Mesenchymal stem cell (in vitro differentiated cells and primary cell): ENCODE results near the gene CYP24A1.
A peak's percentile ranks its signal among the peaks of the same experiment; 100 is the strongest.

Experiments
- DNase-seq: peaks from one replicate; pipeline ENCODE4 v3.0.0-alpha.2; 2013
- H2AFZ ChIP-seq: one replicate; pipeline ENCODE4 v1.6.1; 2013; ENCODE audit warnings: low read depth, mild to moderate bottlenecking, control low read depth, inconsistent platforms, low read length, moderate library complexity
- H2AK5ac ChIP-seq: 2 replicates; pipeline ENCODE4 v1.6.1; 2013; ENCODE audit warnings: low read length, moderate library complexity, mild to moderate bottlenecking, inconsistent platforms; ENCODE audit not compliant: severe bottlenecking
- H2BK120ac ChIP-seq: one replicate; pipeline ENCODE4 v1.6.1; 2013; ENCODE audit warnings: low read depth, mild to moderate bottlenecking, inconsistent platforms, low read length, moderate library complexity
- H2BK12ac ChIP-seq, 2 experiments: one replicate each; pipeline ENCODE4 v1.6.1; 2013; ENCODE audit warnings: inconsistent platforms in 2 of 2, low read length in 2 of 2, mild to moderate bottlenecking in 2 of 2, moderate library complexity in 2 of 2, control low read depth in 1 of 2
- H2BK15ac ChIP-seq: one replicate; pipeline ENCODE4 v1.6.1; 2013; ENCODE audit warnings: mild to moderate bottlenecking, low read depth, inconsistent platforms; ENCODE audit not compliant: poor library complexity, severe bottlenecking
- H2BK5ac ChIP-seq: 2 replicates; pipeline ENCODE4 v1.6.1; 2013; ENCODE audit warnings: low read depth, mild to moderate bottlenecking, low read length, control low read depth, inconsistent platforms; ENCODE audit not compliant: poor library complexity, severe bottlenecking
- H3K14ac ChIP-seq, 2 experiments: one replicate each; pipeline ENCODE4 v1.6.1; 2013; ENCODE audit warnings: inconsistent platforms in 2 of 2, low read length in 2 of 2, control low read depth in 1 of 2, mild to moderate bottlenecking in 1 of 2, moderate library complexity in 1 of 2
- H3K18ac ChIP-seq, 2 experiments: one replicate each; pipeline ENCODE4 v1.6.1; 2013; ENCODE audit warnings: inconsistent platforms in 2 of 2, low read length in 2 of 2, control low read depth in 1 of 2, low read depth in 1 of 2, mild to moderate bottlenecking in 1 of 2
- H3K23ac ChIP-seq, 2 experiments: one replicate each; pipeline ENCODE4 v1.6.1; 2013; ENCODE audit warnings: inconsistent platforms in 2 of 2, low read length in 2 of 2, mild to moderate bottlenecking in 2 of 2, moderate library complexity in 2 of 2, control low read depth in 1 of 2
- H3K27ac ChIP-seq: 2 replicates; pipeline ENCODE4 v1.5.1; 2013; ENCODE audit warnings: mild to moderate bottlenecking, moderate library complexity, low read length, control low read depth, inconsistent platforms; ENCODE audit not compliant: poor library complexity, severe bottlenecking
- H3K27me3 ChIP-seq, 2 experiments: 2 replicates each; pipeline versions ENCODE4 v1.6.1 to v1.7.0; 2013; ENCODE audit warnings: low read length in 2 of 2, mild to moderate bottlenecking in 2 of 2, moderate library complexity in 2 of 2, control low read depth in 1 of 2, inconsistent platforms in 1 of 2; ENCODE audit not compliant: control insufficient read depth in 1 of 2, insufficient read depth in 1 of 2
- H3K36me3 ChIP-seq, 2 experiments: 2 replicates each; pipeline versions ENCODE4 v1.6.1 to v1.7.0; 2013; ENCODE audit warnings: low read length in 2 of 2, control low read depth in 1 of 2, inconsistent platforms in 1 of 2, low read depth in 1 of 2, mild to moderate bottlenecking in 1 of 2; ENCODE audit not compliant: insufficient read depth in 2 of 2, control insufficient read depth in 1 of 2
- H3K4ac ChIP-seq, 2 experiments: one replicate each; pipeline ENCODE4 v1.6.1; 2013; ENCODE audit warnings: inconsistent platforms in 2 of 2, low read length in 2 of 2, mild to moderate bottlenecking in 2 of 2, moderate library complexity in 2 of 2, control low read depth in 1 of 2, low read depth in 1 of 2
- H3K4me1 ChIP-seq: 2 replicates; pipeline ENCODE4 v1.6.1; 2013; ENCODE audit warnings: low read depth, low read length, control low read depth; ENCODE audit not compliant: control insufficient read depth, insufficient read depth
- H3K4me2 ChIP-seq: 2 replicates; pipeline ENCODE4 v1.6.1; 2013; ENCODE audit warnings: low read length, mild to moderate bottlenecking, inconsistent platforms; ENCODE audit not compliant: poor library complexity, severe bottlenecking
- H3K4me3 ChIP-seq, 2 experiments: 2 replicates each; pipeline versions ENCODE4 v1.5.1 to v1.7.0; 2013; ENCODE audit warnings: low read length in 2 of 2, mild to moderate bottlenecking in 2 of 2, control low read depth in 1 of 2, low read depth in 1 of 2; ENCODE audit not compliant: insufficient read depth in 1 of 2
- H3K79me1 ChIP-seq: replicated peaks from 2 replicates; pipeline ENCODE4 v1.6.1; 2013; ENCODE audit warnings: mild to moderate bottlenecking, control low read depth, low read length, inconsistent platforms; ENCODE audit not compliant: poor library complexity, severe bottlenecking
- H3K9ac ChIP-seq: 2 replicates; pipeline ENCODE4 v1.7.0; 2013; ENCODE audit warnings: mild to moderate bottlenecking, low read length, moderate library complexity
- H3K9me3 ChIP-seq: 2 replicates; pipeline ENCODE4 v1.7.0; 2013; ENCODE audit warnings: mild to moderate bottlenecking, low read length; ENCODE audit not compliant: control insufficient read depth
- H4K8ac ChIP-seq: one replicate; pipeline ENCODE4 v1.6.1; 2013; ENCODE audit warnings: inconsistent platforms, mild to moderate bottlenecking, low read length, moderate library complexity
- H4K91ac ChIP-seq: one replicate; pipeline ENCODE4 v1.6.1; 2013; ENCODE audit warnings: mild to moderate bottlenecking, low read length, inconsistent platforms
- WGBS: methylation state at CpG from one replicate; pipeline ENCODE4 v1.1.7; 2013; ENCODE audit warnings: mixed read lengths; 5-methylcytosine and 5-hydroxymethylcytosine counted together

The CYP24A1 gene

GRCh38 chr20:54174457-54175175 lies 830 bp upstream of the CYP24A1 start:
- H2AK5ac ChIP-seq: no peak overlapping the region
- no peak overlapping the region for H3K27ac ChIP-seq
- no peaks in the 10 kb centered on the region for H3K79me1 ChIP-seq
- H3K27me3 ChIP-seq: peaks cover 53 to 57% of the 10 kb centered on the region in 2 experiments
- H3K36me3 ChIP-seq: no peaks in the 10 kb centered on the region
- no peak overlapping the region for H3K4ac ChIP-seq
- H3K23ac ChIP-seq: no peak overlapping the region
- no peaks in the 10 kb centered on the region for H3K9me3 ChIP-seq
- peaks cover 19% of the 10 kb centered on the region for H3K4me1 ChIP-seq
- no peak overlapping the region for H2BK5ac ChIP-seq
- H3K9ac ChIP-seq: no peak overlapping the region
- DNase-seq: no peak
- H2BK120ac ChIP-seq: no peak overlapping the region
- H3K4me3 ChIP-seq: peak overlapping the region in 1 of 2 experiments; percentile 46
- WGBS: 7% methylated on average over 11 of the region's 18 CpGs
- no peak overlapping the region for H3K14ac ChIP-seq
- H4K91ac ChIP-seq: no peak overlapping the region
- peak overlapping the region; percentile 79 for H3K4me2 ChIP-seq
- H4K8ac ChIP-seq: no peak overlapping the region
- H2BK12ac ChIP-seq: no peak overlapping the region
- no peak overlapping the region for H2AFZ ChIP-seq
- H3K18ac ChIP-seq: no peak overlapping the region
- H2BK15ac ChIP-seq: no peak overlapping the region

GRCh38 chr20:54172856-54173652 lies 732 bp downstream of the CYP24A1 start:
- Histone ChIP-seq H3K14ac (no peak overlapping the region), H2AK5ac (no peak overlapping the region), H3K4me3 (peak overlapping the region in 1 of 2 experiments; percentile 46), H3K79me1 (no peaks in the 10 kb centered on the region), H3K9ac (no peak overlapping the region), H3K18ac (no peak overlapping the region), H2BK15ac (no peak overlapping the region), H2BK12ac (no peak overlapping the region), H2AFZ (no peak overlapping the region), H3K36me3 (no peaks in the 10 kb centered on the region), H3K4me1 (peaks cover 19% of the 10 kb centered on the region), H3K9me3 (no peaks in the 10 kb centered on the region), H3K27me3 (peaks cover 64 to 70% of the 10 kb centered on the region in 2 experiments), H3K4me2 (peak overlapping the region; percentile 17), H3K4ac (no peak overlapping the region), H2BK5ac (no peak overlapping the region), H2BK120ac (no peak overlapping the region), H3K23ac (no peak overlapping the region), H4K91ac (no peak overlapping the region), H3K27ac (no peak overlapping the region), H4K8ac (no peak overlapping the region)
- DNase-seq: no peak
- WGBS: 3% methylated on average over 63 of the region's 66 CpGs

- H2AK5ac ChIP-seq: no peak overlapping the region
- H3K9me3 ChIP-seq: no peaks in the 10 kb centered on the region
- H2AFZ ChIP-seq: no peak overlapping the region
- H3K36me3 ChIP-seq: no peaks in the 10 kb centered on the region
- 17% methylated on average over 12 of the region's 12 CpGs for WGBS
- H2BK15ac ChIP-seq: no peak overlapping the region
- H3K23ac ChIP-seq: no peak overlapping the region
- peaks cover 19% of the 10 kb centered on the region for H3K4me1 ChIP-seq
- no peaks in the 10 kb centered on the region for H3K79me1 ChIP-seq
- peaks cover 66 to 75% of the 10 kb centered on the region in 2 experiments for H3K27me3 ChIP-seq
- H4K91ac ChIP-seq: no peak overlapping the region
- no peak overlapping the region for H4K8ac ChIP-seq
- H3K27ac ChIP-seq: no peak overlapping the region
- peak overlapping the region; percentile 17 for H3K4me2 ChIP-seq
- H2BK12ac ChIP-seq: no peak overlapping the region
- no peak overlapping the region for H3K14ac ChIP-seq
- no peak overlapping the region for H3K9ac ChIP-seq
- DNase-seq: no peak
- no peak overlapping the region for H3K4ac ChIP-seq
- H3K4me3 ChIP-seq: peak overlapping the region in 1 of 2 experiments; percentile 46
- H2BK120ac ChIP-seq: no peak overlapping the region
- H2BK5ac ChIP-seq: no peak overlapping the region
- no peak overlapping the region for H3K18ac ChIP-seq
Measured at GRCh38 chr20:54172532-54172855, 1.3 kb downstream of the CYP24A1 start.

- Histone ChIP-seq H3K27ac (no peak overlapping the region), H3K4me1 (peaks cover 19% of the 10 kb centered on the region), H2BK15ac (no peak overlapping the region), H2BK12ac (no peak overlapping the region), H2BK120ac (no peak overlapping the region), H3K23ac (no peak overlapping the region), H3K4me3 (no peak overlapping the region), H4K91ac (no peak overlapping the region), H3K4ac (no peak overlapping the region), H3K4me2 (no peak overlapping the region), H3K36me3 (no peaks in the 10 kb centered on the region), H2AFZ (no peak overlapping the region), H3K79me1 (no peaks in the 10 kb centered on the region), H2BK5ac (no peak overlapping the region), H2AK5ac (no peak overlapping the region), H3K9me3 (no peaks in the 10 kb centered on the region), H3K18ac (no peak overlapping the region), H4K8ac (no peak overlapping the region), H3K9ac (no peak overlapping the region), H3K27me3 (peaks cover 66 to 84% of the 10 kb centered on the region in 2 experiments), H3K14ac (no peak overlapping the region)
- WGBS: 79% methylated on average over 3 of the region's 3 CpGs
- DNase-seq: no peak
Measured at GRCh38 chr20:54170963-54171362, 2.8 kb downstream of the CYP24A1 start.
